CD14-positive monocyte (primary cell): ENCODE data around the gene GFPT2. TPM values are rescaled to one million over a fixed set of nuclear protein-coding genes. Genes with fewer than 3 reads are reported as not detected.

ENCODE experiments used
- DNase-seq, 3 donors: peaks; one replicate each; pipeline ENCODE4 v3.0.0-alpha.2; 2011 to 2022
- H2AFZ ChIP-seq: 2 replicates; pipeline ENCODE4 v1.6.0; 2012; ENCODE audit warnings: mild to moderate bottlenecking, low read depth, low read length, inconsistent platforms; ENCODE audit not compliant: insufficient read depth, poor library complexity, severe bottlenecking
- H3K27ac ChIP-seq, 2 donors: 1 replicate in 1 of 2; 2 replicates in 1 of 2; pipeline ENCODE4 v1.5.1; 2012 to 2013; ENCODE audit warnings: low read length in 2 of 2, control low read depth in 1 of 2, inconsistent platforms in 1 of 2, low read depth in 1 of 2, mild to moderate bottlenecking in 1 of 2
- H3K27me3 ChIP-seq, 2 donors: one replicate each; pipeline versions ENCODE4 v1.6.0 to v1.6.1; 2011 to 2013; ENCODE audit warnings: low read length in 2 of 2; ENCODE audit not compliant: control insufficient read depth in 2 of 2, insufficient read depth in 2 of 2
- H3K36me3 ChIP-seq, 2 donors: replicated peaks in 1 of 2; 1 replicate in 1 of 2; 2 replicates in 1 of 2; pipeline versions ENCODE4 v1.5.1 to v1.6.1; 2012 to 2013; ENCODE audit warnings: low read length in 2 of 2, control low read depth in 1 of 2, inconsistent platforms in 1 of 2, mild to moderate bottlenecking in 1 of 2; ENCODE audit not compliant: insufficient read depth in 2 of 2, control insufficient read depth in 1 of 2
- H3K4me1 ChIP-seq, 2 donors: 1 replicate in 1 of 2; 2 replicates in 1 of 2; pipeline versions ENCODE4 v1.5.1 to v1.6.1; 2012 to 2013; ENCODE audit warnings: low read length in 2 of 2, control low read depth in 1 of 2, inconsistent platforms in 1 of 2, mild to moderate bottlenecking in 1 of 2, moderate library complexity in 1 of 2; ENCODE audit not compliant: insufficient read depth in 2 of 2, control insufficient read depth in 1 of 2
- H3K4me2 ChIP-seq: replicated peaks from 2 replicates; pipeline ENCODE3; 2012; ENCODE audit warnings: low read length, moderate library complexity, mild to moderate bottlenecking; ENCODE audit not compliant: poor library complexity, severe bottlenecking; ENCODE audit errors: extremely low read depth
- H3K4me3 ChIP-seq, 3 experiments: fragments of 200-600 bp in 1 of 3; sonication (generic) in 1 of 3; replicated peaks in 1 of 3; 1 replicate in 2 of 3; 2 replicates in 1 of 3; pipeline ENCODE4 v1.5.1; 2011 to 2013; ENCODE audit warnings: low read length in 3 of 3, mild to moderate bottlenecking in 3 of 3, control low read depth in 2 of 3, low read depth in 2 of 3, inconsistent platforms in 1 of 3, moderate library complexity in 1 of 3
- H3K79me2 ChIP-seq: 2 replicates; pipeline ENCODE4 v1.6.0; 2012; ENCODE audit warnings: mild to moderate bottlenecking, control low read depth, inconsistent platforms, low read length, moderate library complexity; ENCODE audit not compliant: insufficient read depth
- H3K9ac ChIP-seq: 2 replicates; pipeline ENCODE4 v1.6.0; 2017; ENCODE audit warnings: low read length, mild to moderate bottlenecking; ENCODE audit not compliant: insufficient read depth, poor library complexity, severe bottlenecking
- H3K9me3 ChIP-seq, 2 donors: replicated peaks in 1 of 2; 1 replicate in 1 of 2; 2 replicates in 1 of 2; pipeline versions ENCODE4 v1.5.1 to v1.6.1; 2012 to 2013; ENCODE audit warnings: low read length in 2 of 2, control low read depth in 1 of 2; ENCODE audit not compliant: control insufficient read depth in 1 of 2, insufficient read depth in 1 of 2
- H4K20me1 ChIP-seq: 2 replicates; pipeline ENCODE4 v1.6.0; 2012; ENCODE audit warnings: mild to moderate bottlenecking, low read length, control low read depth, moderate library complexity; ENCODE audit not compliant: insufficient read depth
- H3K27ac Mint-ChIP-seq, 7 donors: one replicate each; pipeline ENCODE4 v1.8.0; 2020; ENCODE audit warnings: mild to moderate bottlenecking in 7 of 7, mixed read lengths in 7 of 7, moderate library complexity in 6 of 7, inconsistent platforms in 2 of 7
- H3K27me3 Mint-ChIP-seq, 3 donors: one replicate each; pipeline ENCODE4 v1.8.0; 2021 to 2022; ENCODE audit warnings: low read depth in 3 of 3, mild to moderate bottlenecking in 3 of 3, mixed read lengths in 3 of 3, moderate library complexity in 3 of 3, inconsistent platforms in 1 of 3
- H3K36me3 Mint-ChIP-seq, 2 donors: one replicate each; pipeline ENCODE4 v1.8.0; 2020; ENCODE audit warnings: mixed read lengths in 2 of 2, inconsistent platforms in 1 of 2, mild to moderate bottlenecking in 1 of 2
- H3K4me1 Mint-ChIP-seq: one replicate; pipeline ENCODE4 v1.8.0; 2020; ENCODE audit warnings: mild to moderate bottlenecking, mixed read lengths
- H3K4me3 Mint-ChIP-seq, 2 donors: one replicate each; pipeline ENCODE4 v1.8.0; 2020; ENCODE audit warnings: mild to moderate bottlenecking in 2 of 2, mixed read lengths in 2 of 2, moderate library complexity in 1 of 2
- H3K9me3 Mint-ChIP-seq, 7 donors: one replicate each; pipeline ENCODE4 v1.8.0; 2020 to 2022; ENCODE audit warnings: mixed read lengths in 7 of 7, mild to moderate bottlenecking in 6 of 7, moderate library complexity in 6 of 7, inconsistent platforms in 2 of 7
- WGBS: methylation state at CpG from one replicate; pipeline ENCODE4 v1.1.5; 2013; ENCODE audit warnings: missing lambda C conversion rate; ENCODE audit not compliant: insufficient coverage; 5-methylcytosine and 5-hydroxymethylcytosine counted together
- intact Hi-C, 2 donors: fragments of 100-400 bp; cut with micrococcal nuclease; formaldehyde crosslinking; loops; one replicate each; pipeline versions ENCODE4 v1.15.0 to v1.15.1; 2023
- polyA plus RNA-seq, 3 donors: library from polyadenylated mRNA; depleted of rRNA in 1 of 3; unstranded in 2 of 3; stranded (reverse) in 1 of 3; fragments of 300-500 nt in 2 of 3; fragments of >200 nt in 1 of 3; fragmentation: Illumina TruSeq in 2 of 3; gene quantifications; 1 replicate in 2 of 3; 2 replicates in 1 of 3; pipeline ENCODE4 v1.2.3, GENCODE V29; 2012 to 2021
- TF ChIP-seq, protein P1 (sequence below): fragments of 200-600 bp; IDR thresholded peaks from one replicate; pipeline ENCODE4 v1.8.0; 2022; ENCODE audit warnings: antibody characterized with exemption, mild to moderate bottlenecking

GFPT2 gene
- polyA plus RNA-seq, 3 donors, result not detected

DNA sequence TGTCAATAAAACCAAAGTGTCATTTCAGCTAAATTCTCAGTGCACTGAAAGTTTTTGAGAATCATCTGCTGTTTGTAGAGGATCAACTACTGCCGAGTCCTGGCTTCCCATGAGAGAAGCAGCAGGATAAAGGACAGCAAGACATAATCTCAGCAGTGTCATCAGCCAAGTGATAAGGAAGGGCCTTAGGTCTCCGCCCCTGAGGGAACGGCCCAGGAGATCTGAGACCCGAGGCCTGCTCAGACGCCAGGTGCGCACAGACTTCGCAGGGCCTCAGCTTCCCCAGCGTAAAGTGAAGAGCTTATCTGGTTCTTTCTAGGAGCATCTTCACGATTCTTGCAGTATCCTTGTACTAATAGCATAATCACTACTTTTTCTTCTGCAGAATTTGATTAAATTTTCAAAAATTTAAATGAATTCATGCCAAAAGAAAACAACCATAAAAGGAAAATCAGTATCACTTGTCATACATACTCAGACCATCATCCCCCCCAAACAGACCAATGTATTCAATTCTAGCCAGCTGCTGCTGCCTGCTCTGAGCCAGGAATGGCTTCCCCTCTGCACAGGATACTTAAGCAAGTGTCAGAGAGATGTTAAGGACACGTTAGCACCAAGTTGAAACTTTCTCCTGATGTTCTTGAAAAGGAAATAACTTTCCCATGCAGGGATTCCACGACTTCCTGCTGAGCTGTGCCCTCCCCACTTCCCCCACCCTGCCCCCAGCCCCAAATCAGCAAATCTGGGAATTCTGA, 2.2 kb downstream of the GFPT2 start:
- TF ChIP-seq, protein P1, sequence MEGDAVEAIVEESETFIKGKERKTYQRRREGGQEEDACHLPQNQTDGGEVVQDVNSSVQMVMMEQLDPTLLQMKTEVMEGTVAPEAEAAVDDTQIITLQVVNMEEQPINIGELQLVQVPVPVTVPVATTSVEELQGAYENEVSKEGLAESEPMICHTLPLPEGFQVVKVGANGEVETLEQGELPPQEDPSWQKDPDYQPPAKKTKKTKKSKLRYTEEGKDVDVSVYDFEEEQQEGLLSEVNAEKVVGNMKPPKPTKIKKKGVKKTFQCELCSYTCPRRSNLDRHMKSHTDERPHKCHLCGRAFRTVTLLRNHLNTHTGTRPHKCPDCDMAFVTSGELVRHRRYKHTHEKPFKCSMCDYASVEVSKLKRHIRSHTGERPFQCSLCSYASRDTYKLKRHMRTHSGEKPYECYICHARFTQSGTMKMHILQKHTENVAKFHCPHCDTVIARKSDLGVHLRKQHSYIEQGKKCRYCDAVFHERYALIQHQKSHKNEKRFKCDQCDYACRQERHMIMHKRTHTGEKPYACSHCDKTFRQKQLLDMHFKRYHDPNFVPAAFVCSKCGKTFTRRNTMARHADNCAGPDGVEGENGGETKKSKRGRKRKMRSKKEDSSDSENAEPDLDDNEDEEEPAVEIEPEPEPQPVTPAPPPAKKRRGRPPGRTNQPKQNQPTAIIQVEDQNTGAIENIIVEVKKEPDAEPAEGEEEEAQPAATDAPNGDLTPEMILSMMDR, result no peak
- DNase-seq, result no peak
- H3K79me2 ChIP-seq, result no peaks in the 10 kb centered on the region

DNA sequence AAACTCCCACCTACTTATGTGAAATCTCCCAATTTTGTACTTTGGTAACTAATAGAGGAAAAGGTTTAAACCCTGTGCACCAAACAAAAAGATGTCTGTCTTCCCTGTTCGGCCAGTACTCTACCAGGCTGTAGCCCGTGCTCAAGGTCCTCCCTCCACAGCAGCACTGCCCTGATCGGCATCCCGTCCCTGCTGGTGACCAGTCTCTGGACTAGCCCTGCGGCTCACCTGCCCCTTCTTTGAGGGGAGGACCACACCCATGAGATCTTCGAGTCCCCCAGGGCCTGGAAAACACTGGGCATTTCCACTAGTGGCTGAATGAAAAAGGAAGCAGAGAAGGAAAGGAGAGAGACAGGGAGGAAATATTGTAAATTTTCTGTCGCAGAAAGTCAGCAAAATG, 2.8 kb downstream of the GFPT2 start:
- Histone ChIP-seq H2AFZ (no peak overlapping the region), H4K20me1 (no peaks in the 10 kb centered on the region), H3K4me2 (no peak overlapping the region), H3K4me1 (peaks cover 10 to 18% of the 10 kb centered on the region in 2 donors), H3K9ac (no peak overlapping the region), H3K9me3 (peaks cover 0 to 23% of the 10 kb centered on the region in 2 donors), H3K4me3 (no peak overlapping the region), H3K36me3 (no peaks in the 10 kb centered on the region), H3K27ac (no peak overlapping the region), H3K79me2 (no peaks in the 10 kb centered on the region), H3K27me3 (peaks cover 39 to 58% of the 10 kb centered on the region in 2 donors)
- TF ChIP-seq, protein P1, result no peak
- intact Hi-C loops, result no loop called here
- no peak for DNase-seq
- H3K4me1 Mint-ChIP-seq, result peaks cover 10% of the 10 kb centered on the region
- no peak overlapping the region for H3K27ac Mint-ChIP-seq
- H3K27me3 Mint-ChIP-seq, result peaks cover 42 to 69% (median 57%) of the 10 kb centered on the region in 3 donors
- H3K9me3 Mint-ChIP-seq, result peaks cover 0 to 19% (median 8%) of the 10 kb centered on the region in 7 donors
- H3K36me3 Mint-ChIP-seq, result peaks cover 0 to 2% of the 10 kb centered on the region in 2 donors
- 55% methylated on average over 2 of the region's 7 CpGs for whole genome bisulfite sequencing
- H3K4me3 Mint-ChIP-seq, result peak overlapping the region in 1 of 2 donors; percentile 61

More for the DNA sequence above, 2.2 kb downstream of the GFPT2 start:
- intact Hi-C loops, result no loop called here
- H3K4me3 Mint-ChIP-seq, result peak overlapping the region in 1 of 2 donors; percentile 61
- peaks cover 10 to 18% of the 10 kb centered on the region in 2 donors for H3K4me1 ChIP-seq
- peaks cover 39 to 64% of the 10 kb centered on the region in 2 donors for H3K27me3 ChIP-seq
- no peaks in the 10 kb centered on the region for H3K36me3 ChIP-seq
- peaks cover 0 to 23% of the 10 kb centered on the region in 2 donors for H3K9me3 ChIP-seq
- H3K4me2 ChIP-seq, result no peak overlapping the region
- H3K36me3 Mint-ChIP-seq, result peaks cover 0 to 2% of the 10 kb centered on the region in 2 donors
- H3K27ac Mint-ChIP-seq, result no peak overlapping the region
- peaks cover 0 to 19% (median 8%) of the 10 kb centered on the region in 7 donors for H3K9me3 Mint-ChIP-seq
- no peak overlapping the region for H2AFZ ChIP-seq
- no peak overlapping the region for H3K27ac ChIP-seq
- H3K9ac ChIP-seq, result no peak overlapping the region
- H4K20me1 ChIP-seq, result no peaks in the 10 kb centered on the region
- peaks cover 47 to 75% (median 63%) of the 10 kb centered on the region in 3 donors for H3K27me3 Mint-ChIP-seq
- H3K4me1 Mint-ChIP-seq, result peaks cover 10% of the 10 kb centered on the region
- 79% methylated on average over 10 of the region's 11 CpGs for WGBS
- H3K4me3 ChIP-seq, result no peak overlapping the region
